Glomerular visceral epithelial cell (primary cell): ENCODE measurements around the gene RNU6-1.
A peak's percentile ranks its signal among the peaks of the same experiment; 100 is the strongest.

ENCODE experiments used
- DNase-seq: peaks from one replicate; pipeline ENCODE4 v3.0.0-alpha.2; 2016; ENCODE audit errors: extremely low spot score

Gene RNU6-1

GRCh38 chr15:67833710-67834511, 5.9 kb downstream of the RNU6-1 start:
- peak; percentile 30 for DNase-seq

DNA sequence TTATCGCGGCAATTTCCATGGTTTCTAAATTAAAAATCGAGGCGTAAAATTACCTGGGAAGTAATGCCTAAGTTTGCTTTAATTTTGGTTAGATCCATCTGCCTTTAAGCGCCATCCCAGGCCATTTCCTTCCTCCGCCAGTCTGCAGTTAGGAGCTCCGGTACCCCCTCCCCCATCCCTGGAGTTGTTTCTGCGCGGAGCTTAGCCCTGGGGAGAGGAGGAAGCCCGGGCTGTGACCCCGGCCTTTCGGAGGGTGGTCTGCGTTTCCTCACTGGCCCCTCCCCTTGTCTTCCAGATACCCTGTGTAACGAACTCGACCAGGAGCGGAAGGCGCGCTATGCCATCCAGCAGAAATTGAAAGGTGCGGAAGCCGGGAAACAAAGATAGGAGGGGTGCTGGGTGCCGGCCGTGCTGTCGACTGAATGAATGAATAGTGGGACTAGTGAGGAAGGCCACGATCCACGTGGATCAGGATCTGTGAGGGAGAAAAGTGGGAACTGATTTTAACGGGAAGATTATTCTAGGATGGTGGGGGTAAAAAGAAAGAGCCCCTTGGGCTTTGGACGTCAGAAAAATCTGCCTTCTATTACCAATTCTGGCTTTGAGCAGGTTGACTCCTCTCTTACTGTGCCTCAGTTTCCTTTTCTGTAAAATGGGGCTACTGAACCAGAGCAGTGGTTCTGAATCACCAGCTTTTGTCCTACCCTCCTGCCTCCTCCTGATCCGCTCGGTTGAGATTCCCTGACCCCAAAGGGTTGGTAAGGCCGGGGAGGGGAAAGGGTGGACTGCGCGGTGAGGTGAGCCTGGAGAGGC, 6.7 kb downstream of the RNU6-1 start:
- DNase-seq: no peak

DNA sequence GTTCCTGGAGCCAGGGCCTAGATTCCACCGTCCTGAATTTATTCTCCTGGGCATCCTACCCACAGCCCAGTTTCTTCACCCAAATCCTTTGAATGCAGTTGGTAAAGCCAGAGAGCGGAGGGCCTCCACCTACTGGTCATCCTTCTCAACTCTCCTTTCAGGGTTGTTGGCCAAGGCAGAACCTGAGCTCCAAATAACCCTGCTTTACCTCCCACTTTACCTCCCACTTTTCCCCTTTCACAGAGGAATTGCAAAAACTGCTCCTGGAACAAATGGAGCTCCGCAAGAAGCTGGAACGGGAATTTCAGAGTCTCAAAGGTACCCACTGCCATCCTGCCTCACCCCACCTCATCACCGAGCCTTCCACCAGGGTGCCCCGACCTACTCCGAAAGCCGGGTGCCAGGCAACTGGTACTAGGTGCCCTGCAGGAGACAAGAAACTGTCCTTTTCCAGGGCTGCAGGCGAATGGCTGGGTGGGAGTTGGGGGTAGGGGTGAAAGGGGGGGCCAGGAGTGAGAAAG, 7.8 kb downstream of the RNU6-1 start:
- DNase-seq: peak; percentile 28

- DNase-seq: no peak
Observed at GRCh38 chr15:67831363-67831762, 8.5 kb downstream of the RNU6-1 start.

DNA sequence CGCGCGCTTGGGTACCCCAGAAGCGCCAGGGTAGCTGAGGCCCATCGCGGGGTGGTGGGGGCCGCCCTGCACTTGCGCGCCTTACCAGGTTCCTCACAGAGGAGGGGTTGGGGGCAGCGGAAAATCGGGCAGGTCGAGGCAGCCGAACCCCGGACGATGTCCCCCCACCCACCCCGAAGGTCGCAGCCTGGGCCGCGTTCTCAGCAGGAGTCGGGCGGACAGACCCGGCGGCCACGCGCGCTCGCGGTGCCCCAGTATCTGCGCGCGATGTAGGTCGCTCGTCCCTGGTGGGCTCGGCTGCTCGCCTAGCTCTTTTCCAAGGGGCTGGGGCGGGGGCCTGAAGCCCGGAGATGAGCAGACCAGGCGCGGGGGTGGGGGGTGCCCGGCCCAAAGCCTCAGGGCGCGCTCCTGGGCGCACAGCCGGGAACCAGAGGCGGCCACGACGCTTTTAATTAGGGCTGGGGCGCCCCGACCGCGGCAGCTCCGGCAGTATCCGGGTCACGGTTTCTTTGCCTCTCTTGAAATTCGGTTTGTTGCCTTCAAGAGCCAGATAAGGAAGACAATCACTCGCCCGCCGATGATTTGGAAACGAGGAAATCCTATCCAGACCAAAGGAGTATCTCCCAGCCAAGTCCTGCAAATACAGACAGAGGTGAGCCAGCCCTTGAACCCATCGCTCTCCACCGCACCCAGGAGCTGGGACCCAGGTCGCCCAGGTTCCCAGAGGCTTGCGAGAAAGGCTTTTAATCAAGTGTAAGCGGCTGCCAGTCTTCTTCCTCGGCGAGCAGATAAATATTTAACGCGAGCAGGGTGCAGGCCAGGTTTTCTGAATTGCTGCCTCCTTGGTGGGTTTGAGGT, 10.0 kb downstream of the RNU6-1 start:
- no peak for DNase-seq

DNA sequence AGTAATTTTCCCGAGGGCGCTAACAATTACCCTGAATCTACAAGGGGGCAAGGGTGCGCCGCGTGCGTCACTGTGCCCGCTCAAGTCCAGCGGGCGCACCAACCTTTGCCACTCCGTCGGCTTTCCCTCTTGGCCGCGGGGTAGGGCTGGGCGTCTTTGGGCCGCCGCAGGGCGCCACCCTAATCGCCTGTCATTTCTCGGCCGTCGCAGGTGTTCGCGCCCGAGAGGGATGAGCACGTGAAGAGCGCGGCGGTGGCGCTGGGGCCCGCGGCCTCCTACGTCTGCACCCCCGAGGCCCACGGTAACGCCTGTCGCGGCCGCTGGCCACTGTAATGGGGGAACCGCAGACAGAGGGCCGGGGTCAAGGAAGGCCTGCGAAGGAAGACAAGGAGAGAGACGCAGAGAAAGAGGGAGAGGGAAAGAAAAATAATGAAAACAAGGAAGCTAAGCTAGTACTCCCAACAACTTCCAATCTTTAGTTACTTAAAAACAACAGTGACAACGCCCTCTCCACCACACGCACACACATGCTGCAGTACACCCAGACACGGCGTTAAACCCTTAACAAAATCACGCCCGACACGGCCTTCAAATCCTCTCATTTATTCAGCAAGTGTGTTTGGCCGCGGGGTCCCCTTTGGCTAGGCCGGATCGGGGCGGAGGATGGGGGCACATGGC, 10.7 kb downstream of the RNU6-1 start:
- DNase-seq: no peak

GRCh38 chr15:67828278-67828968, 11.4 kb downstream of the RNU6-1 start:
- no peak for DNase-seq

DNA sequence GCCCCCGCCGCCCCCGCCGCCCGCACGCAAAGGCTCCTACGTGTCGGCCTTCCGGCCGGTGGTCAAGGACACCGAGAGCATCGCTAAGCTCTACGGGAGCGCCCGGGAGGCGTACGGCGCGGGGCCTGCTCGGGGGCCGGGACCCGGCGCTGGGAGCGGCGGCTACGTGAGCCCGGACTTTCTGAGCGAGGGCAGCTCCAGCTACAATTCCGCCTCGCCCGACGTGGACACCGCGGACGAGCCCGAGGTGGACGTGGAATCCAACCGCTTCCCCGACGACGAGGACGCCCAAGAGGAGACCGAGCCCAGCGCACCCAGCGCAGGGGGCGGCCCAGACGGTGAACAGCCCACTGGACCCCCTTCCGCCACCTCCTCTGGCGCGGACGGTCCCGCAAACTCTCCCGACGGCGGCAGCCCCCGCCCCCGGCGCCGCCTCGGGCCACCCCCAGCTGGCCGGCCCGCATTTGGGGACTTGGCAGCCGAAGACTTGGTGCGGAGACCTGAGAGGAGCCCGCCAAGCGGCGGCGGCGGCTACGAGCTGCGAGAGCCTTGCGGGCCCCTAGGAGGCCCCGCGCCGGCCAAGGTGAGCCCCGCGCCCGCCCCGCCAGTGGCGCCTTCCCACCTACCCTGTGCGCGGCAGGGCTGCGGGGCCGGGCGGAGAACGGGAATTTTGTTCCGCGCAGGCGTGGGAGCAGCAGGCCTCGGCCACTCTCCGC, 12.1 kb downstream of the RNU6-1 start:
- no peak for DNase-seq

- DNase-seq: no peak
Observed at GRCh38 chr15:67826717-67827561, 12.9 kb downstream of the RNU6-1 start.

GRCh38 chr15:67825881-67826716, 13.7 kb downstream of the RNU6-1 start:
- no peak for DNase-seq

DNA sequence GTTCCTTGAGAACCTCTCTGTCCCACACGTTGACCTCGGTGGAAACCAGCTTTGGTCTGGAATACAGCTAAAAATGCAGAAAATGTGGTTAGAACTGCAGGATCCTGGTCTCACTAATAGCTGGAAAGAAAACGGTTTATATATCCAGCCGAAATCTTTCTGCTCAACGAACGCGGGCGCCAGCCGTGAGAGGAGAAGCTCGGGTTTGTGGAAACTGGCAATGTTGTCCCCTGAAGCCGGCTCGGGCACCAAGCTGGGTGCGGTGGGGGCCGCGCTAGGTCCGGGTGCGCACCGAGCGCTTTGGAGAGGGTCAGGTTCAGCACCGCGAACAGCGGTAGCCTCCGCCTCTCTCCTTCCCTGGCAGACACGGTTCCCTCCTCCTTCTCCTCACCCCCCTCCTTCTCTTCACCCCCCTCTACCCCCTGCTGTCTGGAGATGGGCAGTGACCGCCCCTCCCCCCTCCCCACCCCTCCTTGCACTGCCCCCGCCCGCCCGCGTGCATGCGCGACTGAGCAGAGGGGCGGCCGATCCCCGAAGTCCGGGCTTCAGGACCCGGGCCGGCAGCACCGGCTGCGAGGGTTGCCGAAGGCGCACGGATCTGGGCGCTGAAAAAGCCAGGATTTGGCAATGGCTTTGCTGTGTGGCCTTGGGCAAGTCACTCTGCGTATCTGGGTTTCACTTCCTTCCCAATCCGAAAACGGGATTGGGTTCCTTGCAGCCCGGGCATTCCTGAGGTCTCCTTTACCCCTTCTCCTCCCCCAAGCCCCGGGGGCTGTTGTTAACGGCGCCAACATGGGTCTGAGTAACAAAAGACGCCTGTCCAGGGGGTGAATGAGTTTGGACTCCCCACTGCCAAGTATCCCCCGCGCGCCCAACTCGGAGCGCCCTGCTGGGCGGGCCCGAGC, 14.6 kb downstream of the RNU6-1 start, which contains the start of gene SKOR1:
Gene SKOR1, plus strand, starts transcription at position 534 of the 905 bp plus-strand sequence. Its CDS starts 94 bp downstream, at position 628.
- no peak for DNase-seq

DNA sequence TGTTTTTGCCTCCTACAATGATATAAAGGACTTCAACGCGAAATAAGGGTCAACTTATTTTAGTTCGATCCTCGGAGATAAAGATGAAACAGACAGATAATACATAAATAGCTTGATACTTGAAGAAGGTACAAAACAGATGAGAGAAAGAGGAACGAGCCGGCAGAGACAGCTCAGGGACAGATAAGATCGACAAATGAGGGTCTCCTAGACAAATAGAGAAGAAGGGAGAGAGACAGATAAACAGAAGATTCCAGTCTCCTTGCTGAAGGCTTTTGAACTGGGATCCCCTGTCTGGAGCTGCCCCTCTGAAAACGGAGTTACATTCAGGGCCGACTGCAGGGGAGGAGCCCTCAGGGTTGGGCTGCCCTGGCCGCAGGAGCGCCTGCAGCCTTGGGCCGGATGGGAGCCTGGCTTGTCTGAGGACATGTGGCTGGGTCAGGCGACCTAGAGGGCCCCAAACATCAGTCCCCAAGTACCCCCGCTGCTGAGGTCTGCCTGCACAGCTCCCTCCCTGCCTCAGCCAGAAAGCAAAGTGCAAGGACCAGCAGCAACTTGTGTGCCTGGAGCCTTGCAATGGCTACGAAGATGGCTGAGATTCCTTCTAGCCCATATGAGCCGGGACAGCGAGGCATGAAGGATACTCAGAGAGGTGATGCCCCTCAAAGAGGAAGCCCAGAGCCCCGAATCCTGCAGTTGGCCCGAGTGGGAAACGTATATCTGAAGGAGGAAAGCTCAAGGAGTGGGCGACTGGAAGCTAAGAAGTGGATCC, 15.5 kb downstream of the RNU6-1 start:
- no peak for DNase-seq

GRCh38 chr15:67823314-67824196, 16.3 kb downstream of the RNU6-1 start:
- no peak for DNase-seq

DNA sequence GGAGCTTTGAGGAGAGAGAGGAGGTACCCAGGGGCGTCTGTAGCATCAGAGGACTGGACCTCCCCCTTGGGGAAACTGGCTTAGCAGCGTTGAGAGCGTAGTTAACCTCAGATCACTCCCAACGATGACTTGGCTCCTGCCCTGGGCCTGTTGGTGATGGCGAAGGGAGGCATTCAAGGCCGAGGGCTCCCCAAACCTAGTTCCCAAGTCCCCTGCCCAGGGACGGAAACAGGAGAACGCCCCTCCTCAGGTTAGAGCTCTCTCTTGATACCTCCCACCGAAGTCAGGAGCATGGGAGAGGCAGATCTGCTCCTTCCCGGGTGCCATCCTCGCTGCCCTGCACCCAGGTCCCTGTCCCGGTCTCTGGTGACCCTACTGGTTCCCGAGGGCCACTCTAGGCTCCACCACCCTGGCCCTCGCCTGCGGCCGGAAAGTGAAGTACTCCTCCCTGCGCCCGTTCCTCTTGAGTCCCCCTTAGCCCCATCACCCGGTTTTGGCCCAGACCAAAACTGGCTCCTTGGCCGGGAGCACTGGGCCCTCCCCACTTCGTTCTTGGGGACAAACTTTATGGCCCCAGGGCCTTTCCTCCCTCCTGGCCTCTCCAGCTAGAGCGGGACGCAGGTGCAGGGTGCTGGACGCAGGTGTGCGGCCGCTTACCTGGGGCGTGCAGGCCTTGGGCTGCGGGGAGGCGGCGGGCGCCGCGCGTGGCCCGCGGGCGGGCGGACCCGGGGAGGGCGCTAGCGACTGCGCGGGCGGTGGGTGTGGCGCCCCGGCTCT, 17.1 kb downstream of the RNU6-1 start:
- DNase-seq: no peak
